Measurements from ENCODE around the gene DDAH1.

Gene DDAH1

DNA sequence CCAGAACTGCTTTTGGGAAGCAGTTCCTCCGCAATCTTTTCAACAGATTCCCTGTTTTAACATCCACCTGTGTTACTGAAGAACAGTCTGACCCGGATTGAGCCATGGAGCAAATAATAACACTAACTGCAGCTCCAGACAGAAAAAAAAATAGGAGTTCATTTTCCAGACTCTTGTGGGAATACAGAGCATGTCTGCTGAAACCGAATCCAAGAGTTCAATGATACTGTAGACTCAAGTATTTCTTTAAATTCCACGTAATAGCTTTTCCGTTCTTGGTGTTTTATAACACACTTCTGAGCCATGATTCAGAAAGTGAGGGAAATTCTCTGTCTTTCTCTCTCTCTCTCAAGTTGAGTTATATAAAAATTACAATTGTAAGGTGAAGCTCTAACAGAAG, 60.6 kb downstream of the DDAH1 start:
- H3K9me3 ChIP-seq = no peaks in the 10 kb centered on the region
- H3K4me1 ChIP-seq = peaks cover 0 to 65% (median 18%) of the 10 kb centered on the region in 4 donors
- peak overlapping the region in 1 of 2 donors; percentile 3 for H3K4me3 ChIP-seq
- TF ChIP-seq, protein P1, sequence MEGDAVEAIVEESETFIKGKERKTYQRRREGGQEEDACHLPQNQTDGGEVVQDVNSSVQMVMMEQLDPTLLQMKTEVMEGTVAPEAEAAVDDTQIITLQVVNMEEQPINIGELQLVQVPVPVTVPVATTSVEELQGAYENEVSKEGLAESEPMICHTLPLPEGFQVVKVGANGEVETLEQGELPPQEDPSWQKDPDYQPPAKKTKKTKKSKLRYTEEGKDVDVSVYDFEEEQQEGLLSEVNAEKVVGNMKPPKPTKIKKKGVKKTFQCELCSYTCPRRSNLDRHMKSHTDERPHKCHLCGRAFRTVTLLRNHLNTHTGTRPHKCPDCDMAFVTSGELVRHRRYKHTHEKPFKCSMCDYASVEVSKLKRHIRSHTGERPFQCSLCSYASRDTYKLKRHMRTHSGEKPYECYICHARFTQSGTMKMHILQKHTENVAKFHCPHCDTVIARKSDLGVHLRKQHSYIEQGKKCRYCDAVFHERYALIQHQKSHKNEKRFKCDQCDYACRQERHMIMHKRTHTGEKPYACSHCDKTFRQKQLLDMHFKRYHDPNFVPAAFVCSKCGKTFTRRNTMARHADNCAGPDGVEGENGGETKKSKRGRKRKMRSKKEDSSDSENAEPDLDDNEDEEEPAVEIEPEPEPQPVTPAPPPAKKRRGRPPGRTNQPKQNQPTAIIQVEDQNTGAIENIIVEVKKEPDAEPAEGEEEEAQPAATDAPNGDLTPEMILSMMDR (IDR thresholded peaks at IDR 0.05) = no peak
- intact Hi-C loops (cut with DNase I; ENCODE audit: low total_unique reads) = no loop called here
- no peaks in the 10 kb centered on the region for H3K27me3 ChIP-seq
- H3K27ac ChIP-seq = peak overlapping the region; percentile 56 to 65
- H3K36me3 ChIP-seq = no peaks in the 10 kb centered on the region
- DNase-seq = no peak

DNA sequence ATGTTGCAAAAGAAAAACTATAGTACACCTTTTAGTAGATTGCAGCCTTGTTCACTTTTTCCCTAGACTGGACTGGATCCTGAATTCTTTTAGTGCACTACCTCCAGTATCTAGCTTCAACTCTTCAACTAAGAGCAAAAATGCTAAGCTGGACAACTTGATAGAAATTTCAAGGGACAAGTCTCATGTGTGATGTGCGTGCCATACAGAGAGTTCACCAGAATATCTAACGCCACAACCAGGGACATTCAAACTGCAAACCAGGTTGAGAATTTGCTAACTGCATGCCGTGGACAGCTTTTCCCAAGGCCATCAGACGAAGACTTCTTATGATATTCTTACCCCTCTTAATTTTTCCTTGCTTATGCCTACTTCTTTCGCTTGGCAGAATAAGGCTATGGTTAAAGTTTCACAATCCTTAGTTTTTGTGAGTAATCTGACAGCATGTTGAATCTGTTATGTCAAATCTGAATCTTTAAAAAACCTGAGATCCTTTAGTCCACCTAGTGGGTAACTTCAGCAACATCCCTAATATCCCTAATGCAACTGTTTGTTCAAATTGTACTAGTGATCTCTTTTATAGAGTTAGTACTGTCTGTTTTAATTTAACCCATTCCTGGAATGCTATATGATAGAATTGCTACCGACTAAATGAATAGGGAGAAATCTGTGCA, 66.4 kb downstream of the DDAH1 start:
- Histone ChIP-seq H3K36me3 (no peaks in the 10 kb centered on the region), H3K4me1 (peaks cover 0 to 50% (median 5%) of the 10 kb centered on the region in 4 donors), H3K9me3 (no peaks in the 10 kb centered on the region), H3K27ac (no peak overlapping the region), H3K4me3 (no peak overlapping the region), H3K27me3 (no peaks in the 10 kb centered on the region)
- no peak for DNase-seq
- TF ChIP-seq, protein P1 (IDR thresholded peaks at IDR 0.05) = peak; percentile 22 to 46
- intact Hi-C loops (cut with DNase I; ENCODE audit: low total_unique reads) = no loop called here

DNA sequence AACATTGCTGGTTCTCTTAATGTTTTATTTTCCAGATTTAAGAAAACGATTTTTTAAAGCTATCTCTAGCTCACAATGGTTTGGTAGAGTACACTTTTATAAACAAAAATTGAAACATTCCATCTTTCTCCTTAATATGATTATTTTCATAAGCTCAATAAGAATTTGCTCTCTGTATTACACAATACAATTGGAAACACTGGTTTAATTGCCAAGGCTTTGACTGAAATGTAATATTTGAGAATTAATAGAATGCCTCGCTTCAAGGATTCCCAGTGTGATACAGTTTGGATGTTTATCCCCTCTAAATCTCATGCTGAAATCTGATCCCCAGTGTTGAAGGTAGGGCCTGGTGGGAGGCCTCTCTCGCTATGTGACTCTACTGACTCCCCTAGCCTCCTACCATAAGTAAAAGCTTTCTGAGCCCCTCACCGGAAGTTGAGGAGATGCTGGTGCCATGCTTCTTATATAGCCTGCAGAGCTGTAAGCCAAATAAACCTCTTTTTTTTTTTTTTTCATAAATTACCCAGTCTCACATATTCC, 67.4 kb downstream of the DDAH1 start:
- Histone ChIP-seq H3K4me3 (no peak overlapping the region), H3K27ac (no peak overlapping the region), H3K27me3 (no peaks in the 10 kb centered on the region), H3K9me3 (no peaks in the 10 kb centered on the region), H3K4me1 (peaks cover 0 to 41% (median 2%) of the 10 kb centered on the region in 4 donors), H3K36me3 (no peaks in the 10 kb centered on the region)
- intact Hi-C loops (cut with DNase I; ENCODE audit: low total_unique reads) = no loop called here
- TF ChIP-seq, protein P1 (IDR thresholded peaks at IDR 0.05) = no peak
- DNase-seq = no peak

DNA sequence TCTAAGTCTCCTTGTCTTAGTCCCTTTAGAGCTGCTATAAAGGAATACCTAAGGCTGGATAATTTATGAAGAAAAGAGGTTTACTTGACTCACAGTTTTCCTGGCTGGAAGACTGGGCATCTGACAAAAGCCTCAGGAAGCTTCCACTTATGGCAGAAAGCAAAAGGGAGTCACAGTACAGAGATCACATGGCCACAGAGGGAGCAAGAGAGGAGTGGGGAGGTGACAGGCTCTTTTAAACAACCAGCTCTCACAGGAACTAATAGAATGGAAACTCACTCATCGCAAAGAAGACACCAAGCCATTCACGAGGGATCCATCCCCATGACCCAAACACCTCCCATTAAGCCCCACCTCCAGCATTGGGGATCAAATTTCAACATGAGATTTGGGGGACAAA, 68.8 kb downstream of the DDAH1 start:
- intact Hi-C loops (cut with DNase I; ENCODE audit: low total_unique reads) = no loop called here
- Histone ChIP-seq H3K27ac (no peak overlapping the region), H3K4me3 (no peak overlapping the region), H3K4me1 (peaks cover 0 to 39% (median 2%) of the 10 kb centered on the region in 4 donors), H3K9me3 (no peaks in the 10 kb centered on the region), H3K36me3 (no peaks in the 10 kb centered on the region), H3K27me3 (no peaks in the 10 kb centered on the region)
- TF ChIP-seq, protein P1 (IDR thresholded peaks at IDR 0.05) = no peak
- DNase-seq = no peak

DNA sequence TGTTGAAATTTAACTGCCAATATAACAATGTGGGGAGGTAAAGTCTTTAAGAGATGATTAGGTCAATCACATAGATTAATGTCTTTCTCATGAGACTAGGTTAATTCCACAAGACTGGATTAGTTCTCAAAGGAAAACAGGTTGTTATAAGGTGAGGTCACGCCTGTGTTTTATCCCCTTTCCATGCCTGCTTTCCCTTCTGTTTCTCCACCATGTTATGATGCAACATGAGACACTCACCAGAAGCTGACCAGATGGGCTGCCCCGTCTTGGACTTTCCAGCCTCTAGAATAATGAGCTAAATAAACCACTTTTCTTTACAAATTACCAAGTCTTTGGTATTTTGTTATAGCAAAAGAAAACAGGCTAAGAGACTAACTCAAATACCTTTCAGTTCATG, 70.8 kb downstream of the DDAH1 start:
- Histone ChIP-seq H3K27me3 (no peaks in the 10 kb centered on the region), H3K9me3 (no peaks in the 10 kb centered on the region), H3K4me3 (no peak overlapping the region), H3K4me1 (peaks cover 0 to 30% (median 0%) of the 10 kb centered on the region in 4 donors), H3K36me3 (no peaks in the 10 kb centered on the region), H3K27ac (no peak overlapping the region)
- no peak for DNase-seq
- intact Hi-C loops (cut with DNase I; ENCODE audit: low total_unique reads) = no loop called here
- TF ChIP-seq, protein P1 (IDR thresholded peaks at IDR 0.05) = no peak

Data from tibial artery (tissue), 4 donors.